ENCODE data around the gene RNU2-1. TPM values are rescaled to one million over a fixed set of nuclear protein-coding genes. Genes with fewer than 3 reads are reported as not detected.

The RNU2-1 gene
- total RNA-seq, 6 experiments from 2014 or later: 626 to 4,576 (median 3,287) TPM; not detected in 2

DNA sequence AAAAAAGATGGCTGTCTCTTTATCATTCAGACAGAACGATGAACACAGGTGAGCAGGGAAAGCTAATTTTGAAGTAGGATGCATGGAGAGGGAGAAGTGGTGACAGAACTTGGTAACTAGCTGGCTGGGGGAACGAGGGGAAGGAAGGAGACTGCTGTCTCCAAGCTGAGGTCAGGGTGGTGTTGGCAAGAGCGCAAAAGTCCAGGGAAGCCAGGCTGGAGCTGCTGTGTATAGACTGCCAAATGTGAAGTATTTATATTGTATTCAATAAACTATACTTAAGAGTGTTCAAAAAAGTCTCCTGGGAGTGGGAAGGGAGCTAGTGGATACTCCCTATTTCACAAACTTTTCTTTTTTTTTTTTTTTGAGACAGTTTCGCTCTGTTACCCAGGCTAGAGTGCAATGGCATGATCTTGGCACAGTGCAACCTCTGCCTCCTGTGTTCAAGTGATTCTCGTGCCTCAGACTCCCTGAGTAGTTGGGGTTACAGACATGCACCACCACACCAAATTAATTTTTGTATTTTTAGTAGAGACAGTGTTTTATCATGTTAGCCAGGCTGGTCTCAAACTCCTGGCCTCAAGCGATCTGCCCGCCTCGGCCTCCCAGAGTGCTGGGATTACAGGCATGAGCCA is 13.9 kb downstream of the RNU2-1 start:
- no peak for TF ChIP-seq POLR2A (IDR thresholded peaks at IDR 0.05)
- TF ChIP-seq, protein P1, sequence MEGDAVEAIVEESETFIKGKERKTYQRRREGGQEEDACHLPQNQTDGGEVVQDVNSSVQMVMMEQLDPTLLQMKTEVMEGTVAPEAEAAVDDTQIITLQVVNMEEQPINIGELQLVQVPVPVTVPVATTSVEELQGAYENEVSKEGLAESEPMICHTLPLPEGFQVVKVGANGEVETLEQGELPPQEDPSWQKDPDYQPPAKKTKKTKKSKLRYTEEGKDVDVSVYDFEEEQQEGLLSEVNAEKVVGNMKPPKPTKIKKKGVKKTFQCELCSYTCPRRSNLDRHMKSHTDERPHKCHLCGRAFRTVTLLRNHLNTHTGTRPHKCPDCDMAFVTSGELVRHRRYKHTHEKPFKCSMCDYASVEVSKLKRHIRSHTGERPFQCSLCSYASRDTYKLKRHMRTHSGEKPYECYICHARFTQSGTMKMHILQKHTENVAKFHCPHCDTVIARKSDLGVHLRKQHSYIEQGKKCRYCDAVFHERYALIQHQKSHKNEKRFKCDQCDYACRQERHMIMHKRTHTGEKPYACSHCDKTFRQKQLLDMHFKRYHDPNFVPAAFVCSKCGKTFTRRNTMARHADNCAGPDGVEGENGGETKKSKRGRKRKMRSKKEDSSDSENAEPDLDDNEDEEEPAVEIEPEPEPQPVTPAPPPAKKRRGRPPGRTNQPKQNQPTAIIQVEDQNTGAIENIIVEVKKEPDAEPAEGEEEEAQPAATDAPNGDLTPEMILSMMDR (IDR thresholded peaks at IDR 0.05): no peak
- Histone ChIP-seq H3K9me3 (no peaks in the 10 kb centered on the region), H3K27ac (no peak overlapping the region), H3K36me3 (peaks cover 0 to 9% (median 1%) of the 10 kb centered on the region in 4 donors), H3K27me3 (no peaks in the 10 kb centered on the region), H3K4me3 (no peak overlapping the region), H3K4me1 (peaks cover 0 to 27% (median 12%) of the 10 kb centered on the region in 4 donors)
- intact Hi-C loops (cut with DNase I): loop anchor here in 1 of 2 donors (10.0 kb wide), 1 partner anchor 205 kb away; no protein-coding TSS in a partner anchor
- ATAC-seq (no peak), DNase-seq (no peak)
- WGBS (ENCODE audit: insufficient coverage, low coverage, low lambda C conversion rate, missing lambda C conversion rate): 83% methylated on average over 8 of the region's 8 CpGs

DNA sequence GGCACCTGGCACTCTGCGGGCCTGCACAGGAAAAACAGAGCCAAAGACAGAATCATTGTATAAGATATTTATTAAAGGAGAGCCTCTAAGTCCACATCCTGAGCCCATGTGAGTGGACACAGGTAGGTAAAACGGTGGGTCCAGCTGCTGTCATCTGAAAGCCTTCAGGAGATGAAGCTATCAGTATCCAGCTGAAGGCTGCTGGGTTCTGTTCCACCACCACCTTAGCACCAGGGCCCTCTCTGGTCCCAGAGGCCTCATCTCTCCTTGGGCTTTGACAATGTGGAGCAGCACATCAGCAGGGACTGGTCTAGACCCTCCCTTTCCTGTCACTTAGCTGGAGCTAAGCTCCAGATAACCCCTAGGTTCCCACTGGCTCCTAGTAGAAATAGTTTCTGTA is 14.8 kb downstream of the RNU2-1 start:
- DNase-seq (no peak), ATAC-seq (no peak)
- Histone ChIP-seq H3K9me3 (no peaks in the 10 kb centered on the region), H3K27ac (no peak overlapping the region), H3K4me1 (peaks cover 0 to 32% (median 12%) of the 10 kb centered on the region in 4 donors), H3K36me3 (peaks cover 0 to 9% (median 1%) of the 10 kb centered on the region in 4 donors), H3K4me3 (no peak overlapping the region), H3K27me3 (no peaks in the 10 kb centered on the region)
- 73% methylated on average over 2 of the region's 2 CpGs for WGBS (ENCODE audit: insufficient coverage, low coverage, low lambda C conversion rate, missing lambda C conversion rate)
- TF ChIP-seq, protein P1 (IDR thresholded peaks at IDR 0.05): no peak
- no peak for TF ChIP-seq POLR2A (IDR thresholded peaks at IDR 0.05)
- intact Hi-C loops (cut with DNase I): no loop called here

DNA sequence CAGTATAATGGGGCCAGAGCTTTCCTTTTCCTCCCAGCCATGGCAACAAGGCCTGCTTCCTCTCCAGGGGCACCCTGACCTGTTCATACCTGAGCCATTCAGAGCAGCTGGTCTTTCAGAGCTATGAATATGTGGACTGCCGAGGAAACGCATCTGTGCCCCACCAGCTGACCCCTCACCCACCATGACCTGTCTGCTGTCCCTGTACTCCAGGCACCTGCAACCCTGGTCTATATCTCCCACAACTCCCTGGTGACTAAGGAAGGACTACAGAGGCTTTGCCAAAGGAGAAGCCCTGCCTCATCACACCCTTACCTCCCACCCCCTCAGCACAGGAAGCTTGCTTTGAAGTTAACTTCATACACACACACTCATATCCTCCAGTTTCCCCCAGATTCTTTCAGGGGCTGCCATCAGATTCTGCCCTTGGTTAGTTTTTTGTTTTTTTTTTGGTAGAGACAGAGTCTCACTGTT is 16.1 kb downstream of the RNU2-1 start:
- no CpG with 5 or more reads among the region's 2 CpGs for WGBS (ENCODE audit: insufficient coverage, low coverage, low lambda C conversion rate, missing lambda C conversion rate)
- Histone ChIP-seq H3K27ac (no peak overlapping the region), H3K36me3 (peaks cover 0 to 9% (median 1%) of the 10 kb centered on the region in 4 donors), H3K9me3 (no peaks in the 10 kb centered on the region), H3K4me3 (no peak overlapping the region), H3K4me1 (peaks cover 0 to 46% (median 16%) of the 10 kb centered on the region in 4 donors), H3K27me3 (no peaks in the 10 kb centered on the region)
- intact Hi-C loops (cut with DNase I): no loop called here
- DNase-seq (no peak), ATAC-seq (no peak)
- no peak for TF ChIP-seq POLR2A (IDR thresholded peaks at IDR 0.05)
- TF ChIP-seq, protein P1 (IDR thresholded peaks at IDR 0.05): no peak

DNA sequence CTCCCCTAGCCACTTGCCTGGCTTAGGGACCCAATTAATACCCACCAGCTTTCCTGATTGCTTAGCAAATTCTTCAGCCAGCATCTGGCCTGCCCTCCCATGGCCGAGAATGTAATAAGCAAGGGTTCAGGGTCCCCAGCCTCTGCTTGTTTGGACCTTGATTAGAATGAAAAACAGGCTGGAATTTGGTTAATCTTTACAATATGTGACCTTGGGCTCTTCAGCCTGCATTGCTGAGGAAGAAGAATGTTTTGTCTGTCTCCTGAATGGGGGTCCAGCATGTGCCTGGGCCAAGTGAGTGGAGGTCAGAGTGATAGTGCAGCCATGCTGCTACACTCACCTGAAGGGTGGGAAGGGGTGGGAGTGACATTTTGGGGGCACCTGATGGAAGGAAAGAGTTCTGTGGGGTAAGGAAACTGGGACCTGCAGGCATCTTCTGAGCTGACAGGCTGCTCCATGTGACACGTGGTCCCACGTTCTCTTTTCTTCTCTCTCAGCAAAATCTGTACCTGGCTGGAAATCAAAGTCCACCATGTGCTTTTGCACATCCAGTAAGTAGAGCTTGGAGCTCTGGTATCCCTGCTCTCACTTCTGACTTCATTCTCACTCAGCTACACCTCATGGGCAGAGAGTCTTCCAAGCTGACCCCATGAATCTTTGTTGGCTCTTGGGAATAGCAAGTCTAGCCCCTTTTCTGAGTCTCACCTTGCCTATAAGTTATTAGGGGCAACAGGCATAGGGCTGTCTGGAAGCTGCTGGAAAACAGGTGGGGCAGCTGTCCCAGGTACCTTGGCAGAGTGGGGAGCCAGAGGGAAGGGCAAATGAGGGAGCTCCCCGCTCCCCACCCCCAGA is 16.8 kb downstream of the RNU2-1 start:
- no peak for TF ChIP-seq POLR2A (IDR thresholded peaks at IDR 0.05)
- TF ChIP-seq, protein P1 (IDR thresholded peaks at IDR 0.05): peak in 3 of 4 donors; percentile 13 to 30 (median 16)
- WGBS (ENCODE audit: insufficient coverage, low coverage, low lambda C conversion rate, missing lambda C conversion rate): 50% methylated on average over 3 of the region's 4 CpGs
- peaks cover 0 to 49% (median 20%) of the 10 kb centered on the region in 4 donors for H3K4me1 ChIP-seq
- ATAC-seq (peak; percentile 19 to 35 (median 30)), DNase-seq (no peak)
- intact Hi-C loops (cut with DNase I): no loop called here
- no peaks in the 10 kb centered on the region for H3K9me3 ChIP-seq
- no peak overlapping the region for H3K4me3 ChIP-seq
- H3K36me3 ChIP-seq: peaks cover 0 to 9% (median 1%) of the 10 kb centered on the region in 4 donors
- no peaks in the 10 kb centered on the region for H3K27me3 ChIP-seq
- H3K27ac ChIP-seq: peak overlapping the region in 1 of 3 donors; percentile 45

Measured in right lobe of liver (tissue), 6 donors.